HepG2 (cell line): ENCODE data around the gene MINDY1.

ENCODE experiments used
- CEBPB ChIP-seq: IDR thresholded peaks from 2 replicates; pipeline ENCODE4 v1.6.1; 2011; ENCODE audit warnings: low read depth, low read length, improper control_type of control experiment, borderline replicate concordance
- E2F2 ChIP-seq: sonication (generic); formaldehyde crosslinking; IDR thresholded peaks from 2 replicates; pipeline ENCODE4 v1.4.0; 2020; ENCODE audit warnings: missing genetic modification reagents, borderline replicate concordance
- ETS1 ChIP-seq: sonication (generic); formaldehyde crosslinking; IDR thresholded peaks from 2 replicates; pipeline ENCODE4 v1.4.0; 2020; ENCODE audit warnings: missing genetic modification reagents
- ETV6 ChIP-seq: sonication (generic); formaldehyde crosslinking; conservative IDR thresholded peaks from 2 replicates; pipeline ENCODE4 v1.4.0; 2020; ENCODE audit warnings: missing genetic modification reagents
- MTA3 ChIP-seq: sonication (generic); formaldehyde crosslinking; IDR thresholded peaks from 2 replicates; pipeline ENCODE4 v1.4.0; 2020; ENCODE audit warnings: missing genetic modification reagents
- PHB2 ChIP-seq: fragments of 450-650 bp; IDR thresholded peaks from 2 replicates; pipeline ENCODE4 v1.6.1; 2018; ENCODE audit not compliant: partially characterized antibody
- POLR2AphosphoS5 ChIP-seq: IDR thresholded peaks from 2 replicates; pipeline ENCODE4 v1.6.1; 2012; ENCODE audit warnings: low read depth, low read length
- ZNF329 ChIP-seq: sonication (generic); formaldehyde crosslinking; IDR thresholded peaks from 2 replicates; pipeline ENCODE4 v1.9.0; 2021; ENCODE audit warnings: low read depth, mild to moderate bottlenecking, missing genetic modification reagents
- TF ChIP-seq, protein P1 (sequence below): sonication (generic); formaldehyde crosslinking; IDR thresholded peaks from 2 replicates; pipeline ENCODE4 v1.4.0; 2020; ENCODE audit warnings: low read depth, mild to moderate bottlenecking, missing genetic modification reagents
- TF ChIP-seq, protein P2 (sequence below): sonication (generic); formaldehyde crosslinking; IDR thresholded peaks from 2 replicates; pipeline ENCODE4 v1.5.0; 2020; ENCODE audit warnings: mild to moderate bottlenecking, missing genetic modification reagents, moderate library complexity

- TF ChIP-seq ETS1 (CRISPR knock-in tag) (no peak), POLR2AphosphoS5 (no peak), E2F2 (no peak), ETV6 (CRISPR knock-in tag) (no peak), PHB2 (no peak), CEBPB (no peak), MTA3 (CRISPR knock-in tag) (no peak), ZNF329 (no peak)
- TF ChIP-seq, protein P1, sequence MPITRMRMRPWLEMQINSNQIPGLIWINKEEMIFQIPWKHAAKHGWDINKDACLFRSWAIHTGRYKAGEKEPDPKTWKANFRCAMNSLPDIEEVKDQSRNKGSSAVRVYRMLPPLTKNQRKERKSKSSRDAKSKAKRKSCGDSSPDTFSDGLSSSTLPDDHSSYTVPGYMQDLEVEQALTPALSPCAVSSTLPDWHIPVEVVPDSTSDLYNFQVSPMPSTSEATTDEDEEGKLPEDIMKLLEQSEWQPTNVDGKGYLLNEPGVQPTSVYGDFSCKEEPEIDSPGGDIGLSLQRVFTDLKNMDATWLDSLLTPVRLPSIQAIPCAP (CRISPR knock-in tag): no peak
- TF ChIP-seq, protein P2, sequence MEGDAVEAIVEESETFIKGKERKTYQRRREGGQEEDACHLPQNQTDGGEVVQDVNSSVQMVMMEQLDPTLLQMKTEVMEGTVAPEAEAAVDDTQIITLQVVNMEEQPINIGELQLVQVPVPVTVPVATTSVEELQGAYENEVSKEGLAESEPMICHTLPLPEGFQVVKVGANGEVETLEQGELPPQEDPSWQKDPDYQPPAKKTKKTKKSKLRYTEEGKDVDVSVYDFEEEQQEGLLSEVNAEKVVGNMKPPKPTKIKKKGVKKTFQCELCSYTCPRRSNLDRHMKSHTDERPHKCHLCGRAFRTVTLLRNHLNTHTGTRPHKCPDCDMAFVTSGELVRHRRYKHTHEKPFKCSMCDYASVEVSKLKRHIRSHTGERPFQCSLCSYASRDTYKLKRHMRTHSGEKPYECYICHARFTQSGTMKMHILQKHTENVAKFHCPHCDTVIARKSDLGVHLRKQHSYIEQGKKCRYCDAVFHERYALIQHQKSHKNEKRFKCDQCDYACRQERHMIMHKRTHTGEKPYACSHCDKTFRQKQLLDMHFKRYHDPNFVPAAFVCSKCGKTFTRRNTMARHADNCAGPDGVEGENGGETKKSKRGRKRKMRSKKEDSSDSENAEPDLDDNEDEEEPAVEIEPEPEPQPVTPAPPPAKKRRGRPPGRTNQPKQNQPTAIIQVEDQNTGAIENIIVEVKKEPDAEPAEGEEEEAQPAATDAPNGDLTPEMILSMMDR: no peak
Observed at GRCh38 chr1:151009674-151010345, 3.1 kb upstream of the MINDY1 start.
